GM12878 (cell line): ENCODE measurements around the gene GALNT11. TPM values are rescaled to one million over a fixed set of nuclear protein-coding genes. Genes with fewer than 3 reads are reported as not detected.

Source experiments
- ATAC-seq: fragments of 200-7000 bp; cut with Tn5 transposase; 3 replicates; pipeline ENCODE4 v1.9.1; 2020; ENCODE audit warnings: mild to moderate bottlenecking, moderate library complexity
- BruUV-seq: library from RNA; stranded (reverse); fragments of 400-500 nt; replicated peaks from 2 replicates; lab custom pipeline; 2021; lab: Mats Ljungman, UMichigan
- CTCF ChIA-PET: fragments of 300-600 bp; sonication (Branson Sonifier 250); formaldehyde crosslinking; extraction: SDS; loops from one replicate; lab custom pipeline; 2021; ENCODE audit warnings: inconsistent platforms; lab: Yijun Ruan, JAX
- POLR2A ChIA-PET: fragments of 350-600 bp; formaldehyde crosslinking; extraction: SDS; loops from one replicate; lab custom pipeline; 2021; ENCODE audit warnings: inconsistent platforms; lab: Charles Lee
- RAD21 ChIA-PET: fragments of 300-600 bp; sonication (Branson Sonifier 250); formaldehyde crosslinking; loops from one replicate; lab custom pipeline; 2023; ENCODE audit warnings: antibody characterized with exemption; ENCODE audit not compliant: unreplicated experiment; lab: Charles Lee
- SMC1A ChIA-PET: fragments of 300-600 bp; sonication (Branson Sonifier 250); formaldehyde crosslinking; loops from one replicate; lab custom pipeline; 2023; ENCODE audit not compliant: unreplicated experiment, uncharacterized antibody; lab: Charles Lee
- DNase-seq: peaks from one replicate; pipeline ENCODE4 v3.0.0-alpha.2; 2011; ENCODE audit warnings: low read depth, low spot score
- FAIRE-seq: peaks from 3 replicates; lab custom pipeline; 2011; peaks lifted over from hg19 to GRCh38; lab: Jason Lieb, UNC
- H2AFZ ChIP-seq: 2 replicates; pipeline ENCODE4 v1.6.0; 2011; ENCODE audit warnings: low read depth, low read length, control low read depth; ENCODE audit not compliant: control insufficient read depth
- H3K27ac ChIP-seq: 2 replicates; pipeline ENCODE4 v1.5.1; 2011; ENCODE audit warnings: control low read depth; ENCODE audit not compliant: control insufficient read depth, insufficient read depth
- H3K27me3 ChIP-seq, 2 experiments: replicated peaks in 1 of 2; 2 replicates each; pipeline versions ENCODE4 v1.6.0 to v1.6.1; 2011; ENCODE audit warnings: low read length in 1 of 2; ENCODE audit not compliant: control insufficient read depth in 2 of 2, insufficient read depth in 2 of 2
- H3K36me3 ChIP-seq, 2 experiments: 2 replicates each; pipeline ENCODE4 v1.5.1; 2011; ENCODE audit warnings: low read length in 1 of 2; ENCODE audit not compliant: control insufficient read depth in 2 of 2, insufficient read depth in 2 of 2
- H3K4me1 ChIP-seq: 2 replicates; pipeline ENCODE4 v1.6.1; 2011; ENCODE audit warnings: mild to moderate bottlenecking, low read length, moderate library complexity, mixed read lengths; ENCODE audit not compliant: control insufficient read depth, insufficient read depth
- H3K4me2 ChIP-seq: 2 replicates; pipeline ENCODE4 v1.6.0; 2011; ENCODE audit warnings: control low read depth; ENCODE audit not compliant: control insufficient read depth, insufficient read depth
- H3K4me3 ChIP-seq: fragments of 200-600 bp; sonication (generic); 2 replicates; pipeline ENCODE4 v1.5.1; 2016
- H3K79me2 ChIP-seq: 2 replicates; pipeline ENCODE4 v1.6.0; 2011; ENCODE audit warnings: low read length; ENCODE audit not compliant: control insufficient read depth, insufficient read depth
- H3K9ac ChIP-seq: 2 replicates; pipeline ENCODE4 v1.8.0; 2011; ENCODE audit warnings: low read length, control low read depth, mixed read lengths; ENCODE audit not compliant: control insufficient read depth, insufficient read depth
- H3K9me3 ChIP-seq: replicated peaks from 3 replicates; pipeline ENCODE4 v1.5.1; 2011; ENCODE audit warnings: mild to moderate bottlenecking, low read length; ENCODE audit not compliant: control insufficient read depth, insufficient read depth
- H4K20me1 ChIP-seq: 2 replicates; pipeline ENCODE4 v1.6.0; 2011; ENCODE audit not compliant: control insufficient read depth, insufficient read depth
- BHLHE40 ChIP-seq, 2 experiments: fragments of 450-650 bp in 1 of 2; IDR thresholded peaks; 2 replicates each; pipeline ENCODE4 v1.6.1; 2011 to 2017; ENCODE audit warnings: low read depth in 2 of 2, borderline replicate concordance in 1 of 2, improper control_type of control experiment in 1 of 2, low read length in 1 of 2, mild to moderate bottlenecking in 1 of 2
- ESRRA ChIP-seq: IDR thresholded peaks from 2 replicates; pipeline ENCODE4 v1.6.1; 2012; ENCODE audit warnings: mild to moderate bottlenecking, low read length, improper control_type of control experiment
- IKZF2 ChIP-seq, 2 experiments: fragments of 450-650 bp; IDR thresholded peaks; 2 replicates each; pipeline ENCODE4 v1.6.1; 2017; ENCODE audit warnings: mild to moderate bottlenecking in 2 of 2, moderate library complexity in 2 of 2
- POLR2AphosphoS5 ChIP-seq: IDR thresholded peaks from 2 replicates; pipeline ENCODE4 v1.6.1; 2011; ENCODE audit warnings: mild to moderate bottlenecking, low read length, inconsistent platforms
- POU2F2 ChIP-seq: IDR thresholded peaks from 3 replicates; pipeline ENCODE4 v1.6.1; 2011; ENCODE audit warnings: low read depth, mild to moderate bottlenecking, low read length, borderline replicate concordance
- RELA ChIP-seq: fragments of 450-650 bp; IDR thresholded peaks from 2 replicates; pipeline ENCODE4 v1.8.0; 2014; ENCODE audit warnings: borderline replicate concordance; ENCODE audit not compliant: partially characterized antibody
- SIX5 ChIP-seq: IDR thresholded peaks from 2 replicates; pipeline ENCODE4 v1.6.1; 2011; ENCODE audit warnings: mild to moderate bottlenecking, low read depth, low read length, moderate library complexity; ENCODE audit not compliant: severe bottlenecking
- SMAD5 ChIP-seq: IDR thresholded peaks from 2 replicates; pipeline ENCODE4 v1.6.1; 2016; ENCODE audit warnings: antibody characterized with exemption, low read depth
- TCF12 ChIP-seq: IDR thresholded peaks from 2 replicates; pipeline ENCODE4 v1.6.1; 2011; ENCODE audit warnings: low read depth, mild to moderate bottlenecking, low read length
- ZSCAN29 ChIP-seq: fragments of 450-650 bp; IDR thresholded peaks from 2 replicates; pipeline ENCODE4 v1.6.1; 2017; ENCODE audit warnings: mild to moderate bottlenecking, moderate library complexity
- WGBS: methylation state at CpG from one replicate; pipeline ENCODE4 v1.1.6; 2016; ENCODE audit warnings: low lambda C conversion rate; ENCODE audit not compliant: insufficient replicate concordance, insufficient coverage; ENCODE audit errors: missing lambda C conversion rate; 5-methylcytosine and 5-hydroxymethylcytosine counted together
- in situ Hi-C: fragments of 300-500 bp; cut with MboI; formaldehyde crosslinking; loops from 9 replicates; pipeline ENCODE4 v1.14.3; 2018; ENCODE audit warnings: mixed read lengths
- intact Hi-C: fragments of 100-400 bp; cut with micrococcal nuclease; formaldehyde crosslinking; loops from one replicate; pipeline ENCODE4 v1.14.2; 2022; ENCODE audit not compliant: unreplicated experiment
- polyA plus RNA-seq, 11 experiments: library from polyadenylated mRNA; depleted of rRNA in 4 of 11; unstranded in 6 of 11; stranded (reverse) in 5 of 11; fragments of >200 nt; fragmentation: Nextera tagmentation in 4 of 11; fragmentation: Illumina TruSeq in 1 of 11; extraction: Ambion mirVana in 4 of 11; extraction: Trizol in 1 of 11; gene quantifications; 1 replicate in 1 of 11; 2 replicates in 10 of 11; pipeline versions ENCODE4 v1.2.1 to v1.2.3, GENCODE V29; 2011 to 2016; ENCODE audit warnings: inconsistent platforms in 2 of 11, missing spikeins in 2 of 11, low read depth in 1 of 11
- total RNA-seq, 4 experiments: library from RNA; depleted of rRNA in 3 of 4; stranded (reverse); fragments of >200 nt in 3 of 4; fragmentation: Illumina TruSeq in 1 of 4; extraction: Trizol in 1 of 4; gene quantifications; 2 replicates each; pipeline versions ENCODE4 v1.2.1 to v1.2.3, GENCODE V29; 2013 to 2021
- TF ChIP-seq, protein P1 (sequence below): IDR thresholded peaks from 2 replicates; pipeline ENCODE4 v1.6.1; 2011; ENCODE audit warnings: low read depth, low read length, improper control_type of control experiment, borderline replicate concordance

The GALNT11 gene
- total and polyA plus RNA-seq, 10 of the 15 experiments (the other 5 are each of a cell fraction or from before 2014, with no cell fraction given), result 2.0 to 9.5 (median 6.4) TPM

DNA sequence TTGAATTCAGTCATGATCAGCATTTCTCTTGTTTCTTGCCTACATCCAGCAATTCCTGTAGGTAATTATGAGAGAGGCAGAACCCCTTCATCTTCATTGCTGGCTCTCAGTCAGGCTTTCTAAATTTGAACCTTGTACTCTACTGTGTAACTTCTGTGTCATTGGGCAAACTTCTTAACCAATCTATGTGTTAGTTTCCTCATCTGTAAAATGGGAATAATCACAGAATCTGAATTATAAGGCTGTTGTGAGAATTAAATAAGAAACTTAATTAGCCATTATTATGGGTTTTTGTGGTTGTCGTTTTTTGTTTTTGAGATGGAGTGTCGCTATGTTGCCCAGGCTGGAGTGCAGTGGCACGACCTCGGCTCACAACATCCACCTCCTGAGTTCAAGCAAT is 11.5 kb upstream of the GALNT11 start:
- Histone ChIP-seq H3K4me1 (no peaks in the 10 kb centered on the region), H3K4me2 (no peak overlapping the region), H4K20me1 (no peaks in the 10 kb centered on the region), H3K4me3 (no peak overlapping the region), H3K9me3 (no peaks in the 10 kb centered on the region), H3K36me3 (no peaks in the 10 kb centered on the region), H3K9ac (no peak overlapping the region), H3K27me3 (no peaks in the 10 kb centered on the region; a peak in 1 of 4 replicates), H3K27ac (no peak overlapping the region), H3K79me2 (no peaks in the 10 kb centered on the region), H2AFZ (no peak overlapping the region)
- DNase-seq, result no peak
- ChIA-PET RAD21 (no interaction called here), CTCF (no interaction called here), SMC1A (no interaction called here), POLR2A (no interaction called here)
- no peak for TF ChIP-seq ZSCAN29
- TF ChIP-seq POLR2AphosphoS5, result no peak
- TF ChIP-seq POU2F2, result no peak
- no peak for TF ChIP-seq RELA
- no peak for TF ChIP-seq BHLHE40 (IDR thresholded peaks at IDR 0.05; ENCODE audit: borderline replicate concordance in 1 of 2, low read depth in 2 of 2, low read length in 1 of 2)
- TF ChIP-seq TCF12, result no peak
- no peak for TF ChIP-seq IKZF2 (IDR thresholded peaks at IDR 0.05)
- TF ChIP-seq SIX5, result no peak
- TF ChIP-seq, protein P1, sequence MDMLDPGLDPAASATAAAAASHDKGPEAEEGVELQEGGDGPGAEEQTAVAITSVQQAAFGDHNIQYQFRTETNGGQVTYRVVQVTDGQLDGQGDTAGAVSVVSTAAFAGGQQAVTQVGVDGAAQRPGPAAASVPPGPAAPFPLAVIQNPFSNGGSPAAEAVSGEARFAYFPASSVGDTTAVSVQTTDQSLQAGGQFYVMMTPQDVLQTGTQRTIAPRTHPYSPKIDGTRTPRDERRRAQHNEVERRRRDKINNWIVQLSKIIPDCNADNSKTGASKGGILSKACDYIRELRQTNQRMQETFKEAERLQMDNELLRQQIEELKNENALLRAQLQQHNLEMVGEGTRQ, result no peak
- TF ChIP-seq ESRRA, result no peak
- TF ChIP-seq SMAD5, result no peak
- no peak for ATAC-seq
- WGBS, result 75% methylated on average over 4 of the region's 4 CpGs
- no TSS peak for BruUV-seq
- FAIRE-seq, result no peak
- intact Hi-C loops, result no loop called here
- in situ Hi-C loops, result no loop called here
